ENCODE results near the gene SHFL.

The SHFL gene

GRCh38 chr19:10109528-10109927 is 23.4 kb downstream of the SHFL start:
- no peak for DNase-seq (ENCODE audit: low read depth)

DNA sequence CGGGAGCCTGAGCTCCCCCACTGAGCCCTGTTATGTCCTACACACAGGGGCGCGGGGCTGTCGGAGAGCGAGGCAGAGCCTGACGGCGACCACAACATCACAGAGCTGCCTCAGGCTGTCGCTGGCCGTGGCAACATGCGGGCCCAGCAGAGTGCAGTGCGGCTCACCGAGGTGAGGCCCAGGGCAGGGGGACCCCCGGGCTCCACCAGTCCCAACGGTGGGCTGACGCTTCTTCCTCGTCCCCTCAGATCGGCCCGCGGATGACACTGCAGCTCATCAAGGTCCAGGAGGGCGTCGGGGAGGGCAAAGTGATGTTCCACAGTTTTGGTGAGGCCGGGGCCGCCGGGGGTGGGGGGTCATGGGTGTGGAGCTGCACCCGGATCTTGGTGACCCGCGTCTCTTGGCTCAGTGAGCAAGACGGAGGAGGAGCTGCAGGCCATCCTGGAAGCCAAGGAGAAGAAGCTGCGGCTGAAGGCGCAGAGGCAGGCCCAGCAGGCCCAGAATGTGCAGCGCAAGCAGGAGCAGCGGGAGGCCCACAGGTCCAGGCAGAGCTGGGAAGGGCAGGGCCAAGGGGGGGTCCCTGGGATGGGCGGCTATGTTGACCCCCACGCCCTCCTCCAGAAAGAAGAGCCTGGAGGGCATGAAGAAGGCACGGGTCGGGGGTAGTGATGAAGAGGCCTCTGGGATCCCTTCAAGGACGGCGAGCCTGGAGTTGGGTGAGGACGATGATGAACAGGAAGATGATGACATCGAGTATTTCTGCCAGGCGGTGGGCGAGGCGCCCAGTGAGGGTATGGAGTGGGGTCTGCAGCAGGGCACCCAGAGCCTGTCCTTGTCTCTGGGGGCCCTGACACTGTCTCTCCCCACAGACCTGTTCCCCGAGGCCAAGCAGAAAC is 24.2 kb downstream of the SHFL start:
- DNase-seq (ENCODE audit: low read depth): no peak

DNA sequence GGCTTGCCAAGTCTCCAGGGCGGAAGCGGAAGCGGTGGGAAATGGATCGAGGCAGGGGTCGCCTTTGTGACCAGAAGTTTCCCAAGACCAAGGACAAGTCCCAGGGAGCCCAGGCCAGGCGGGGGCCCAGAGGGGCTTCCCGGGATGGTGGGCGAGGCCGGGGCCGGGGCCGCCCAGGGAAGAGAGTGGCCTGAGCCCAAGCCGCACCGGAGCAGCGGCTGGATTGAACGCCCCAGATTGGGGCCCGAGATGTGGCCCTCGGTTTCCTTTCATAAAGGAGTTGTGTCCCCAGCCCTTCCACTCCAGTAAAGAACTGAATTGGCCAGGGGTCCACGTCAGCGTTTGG is 24.8 kb downstream of the SHFL start:
- DNase-seq (ENCODE audit: low read depth): no peak

GRCh38 chr19:10111405-10111811 is 25.3 kb downstream of the SHFL start, which contains the start of gene P2RY11:
Gene P2RY11 (plus strand): TSS chr19:10111693. CDS start chr19:10111722, 29 bp downstream.
- no peak for DNase-seq (ENCODE audit: low read depth)

DNA sequence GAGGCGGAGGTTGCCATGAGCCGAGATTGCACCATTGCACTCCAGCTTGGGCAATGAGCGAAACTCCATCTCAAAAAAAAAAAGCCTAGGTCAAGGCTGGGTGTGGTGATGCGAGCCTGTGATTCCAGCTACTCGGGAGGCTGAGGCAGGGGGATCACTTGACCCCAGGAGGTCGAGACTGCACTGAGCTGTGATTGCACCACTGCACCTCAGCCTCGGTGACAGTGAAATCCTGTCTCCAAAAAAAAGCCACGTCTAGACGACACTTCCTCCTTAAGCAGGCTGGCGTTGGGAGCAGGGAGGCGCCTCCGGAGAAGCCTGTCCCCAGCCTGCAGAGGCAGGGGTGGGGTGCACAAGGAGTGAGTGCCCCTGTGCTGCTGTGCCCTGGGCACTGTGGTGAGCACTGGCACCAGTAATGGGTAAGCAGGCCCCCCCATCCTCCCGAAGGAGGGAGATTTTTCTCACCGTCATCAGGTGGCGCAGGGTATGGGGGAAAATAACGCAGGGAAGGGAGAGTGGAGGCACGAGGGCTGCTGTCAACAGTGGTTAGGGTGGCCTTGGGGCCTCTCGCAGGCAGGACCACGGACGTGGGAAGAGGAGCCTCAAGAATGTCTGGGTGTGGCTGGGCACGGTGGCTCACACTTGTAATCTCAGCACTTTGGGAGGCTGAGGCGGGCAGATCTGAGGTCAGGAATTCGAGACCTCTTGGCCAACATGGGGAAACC is 26.1 kb downstream of the SHFL start:
- peak; percentile 53 for DNase-seq (ENCODE audit: low read depth)

DNA sequence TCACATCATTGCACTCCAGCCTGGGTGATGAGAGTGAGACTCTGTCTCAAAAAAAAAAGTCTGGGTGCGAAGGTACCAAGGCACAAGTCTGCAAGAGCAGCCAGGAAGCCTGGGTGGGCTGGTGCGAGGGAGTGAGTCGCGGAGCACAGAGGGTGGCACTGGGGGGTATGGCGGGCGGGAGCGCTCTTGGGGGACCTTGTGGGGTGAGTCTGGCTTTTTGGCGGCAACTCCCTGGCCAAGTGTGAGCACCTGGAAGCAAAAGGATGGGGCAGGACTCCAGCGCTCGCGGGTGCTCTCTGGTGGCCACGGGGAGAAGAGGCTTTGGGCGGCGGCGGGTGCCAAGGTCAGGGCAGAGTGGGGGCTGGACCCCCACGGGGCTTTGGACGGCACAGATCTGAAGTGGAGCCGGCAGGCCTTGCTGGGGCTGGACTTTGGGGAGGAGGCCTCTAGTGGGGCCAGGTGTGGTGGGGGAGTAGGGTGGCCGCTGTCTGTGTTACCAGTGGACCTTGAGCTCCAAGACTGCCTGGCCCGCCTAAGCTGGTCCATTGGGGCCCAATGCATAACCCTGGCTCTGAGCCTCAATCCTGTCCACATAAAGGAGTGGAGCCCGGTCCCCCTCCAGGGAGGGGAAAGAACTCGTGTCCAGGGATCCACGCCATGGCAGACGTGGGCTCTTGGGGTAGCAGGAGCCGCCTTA is 26.9 kb downstream of the SHFL start:
- peak; percentile 59 for DNase-seq (ENCODE audit: low read depth)

- DNase-seq (ENCODE audit: low read depth): no peak
Observed at GRCh38 chr19:10113592-10113963, 27.5 kb downstream of the SHFL start.

DNA sequence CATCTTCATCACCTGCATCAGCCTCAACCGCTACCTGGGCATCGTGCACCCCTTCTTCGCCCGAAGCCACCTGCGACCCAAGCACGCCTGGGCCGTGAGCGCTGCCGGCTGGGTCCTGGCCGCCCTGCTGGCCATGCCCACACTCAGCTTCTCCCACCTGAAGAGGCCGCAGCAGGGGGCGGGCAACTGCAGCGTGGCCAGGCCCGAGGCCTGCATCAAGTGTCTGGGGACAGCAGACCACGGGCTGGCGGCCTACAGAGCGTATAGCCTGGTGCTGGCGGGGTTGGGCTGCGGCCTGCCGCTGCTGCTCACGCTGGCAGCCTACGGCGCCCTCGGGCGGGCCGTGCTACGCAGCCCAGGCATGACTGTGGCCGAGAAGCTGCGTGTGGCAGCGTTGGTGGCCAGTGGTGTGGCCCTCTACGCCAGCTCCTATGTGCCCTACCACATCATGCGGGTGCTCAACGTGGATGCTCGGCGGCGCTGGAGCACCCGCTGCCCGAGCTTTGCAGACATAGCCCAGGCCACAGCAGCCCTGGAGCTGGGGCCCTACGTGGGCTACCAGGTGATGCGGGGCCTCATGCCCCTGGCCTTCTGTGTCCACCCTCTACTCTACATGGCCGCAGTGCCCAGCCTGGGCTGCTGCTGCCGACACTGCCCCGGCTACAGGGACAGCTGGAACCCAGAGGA is 28.0 kb downstream of the SHFL start:
- DNase-seq (ENCODE audit: low read depth): no peak

GRCh38 chr19:10114651-10115391 is 28.7 kb downstream of the SHFL start:
- DNase-seq (ENCODE audit: low read depth): no peak

DNA sequence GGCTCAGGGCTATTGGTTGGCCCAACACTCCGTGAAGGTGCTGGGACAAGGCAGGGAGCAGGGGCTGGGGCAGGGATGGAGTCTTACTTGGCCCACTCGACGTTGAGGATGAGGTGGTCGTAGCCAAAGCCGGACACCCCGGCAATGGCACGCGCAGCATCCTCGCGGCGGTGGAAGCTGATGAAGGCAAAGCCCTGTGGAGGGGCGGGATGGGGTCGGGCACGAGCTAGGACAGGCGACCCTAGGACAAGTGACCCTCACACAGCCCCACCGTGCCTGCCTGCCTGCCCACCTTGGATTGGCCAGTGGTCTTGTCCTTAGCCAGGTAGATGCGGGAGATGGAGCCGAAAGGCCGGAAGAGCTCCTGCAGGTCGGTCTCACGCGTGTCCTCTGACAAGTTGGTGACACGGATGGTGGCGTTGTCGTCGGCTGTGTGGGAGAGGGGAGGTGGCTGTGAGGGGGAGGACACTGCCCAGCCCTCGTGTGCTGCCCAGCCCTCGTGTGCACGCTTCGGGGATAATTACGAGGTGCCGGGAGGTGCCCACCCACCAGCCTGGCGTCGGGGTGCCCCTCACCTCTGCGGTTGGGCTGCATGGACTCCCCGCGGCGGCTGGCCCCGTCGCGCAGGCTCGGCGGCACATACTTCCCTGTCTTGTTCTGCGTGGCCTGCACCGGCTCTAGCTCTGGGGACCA is 29.4 kb downstream of the SHFL start:
- no peak for DNase-seq (ENCODE audit: low read depth)

DNA sequence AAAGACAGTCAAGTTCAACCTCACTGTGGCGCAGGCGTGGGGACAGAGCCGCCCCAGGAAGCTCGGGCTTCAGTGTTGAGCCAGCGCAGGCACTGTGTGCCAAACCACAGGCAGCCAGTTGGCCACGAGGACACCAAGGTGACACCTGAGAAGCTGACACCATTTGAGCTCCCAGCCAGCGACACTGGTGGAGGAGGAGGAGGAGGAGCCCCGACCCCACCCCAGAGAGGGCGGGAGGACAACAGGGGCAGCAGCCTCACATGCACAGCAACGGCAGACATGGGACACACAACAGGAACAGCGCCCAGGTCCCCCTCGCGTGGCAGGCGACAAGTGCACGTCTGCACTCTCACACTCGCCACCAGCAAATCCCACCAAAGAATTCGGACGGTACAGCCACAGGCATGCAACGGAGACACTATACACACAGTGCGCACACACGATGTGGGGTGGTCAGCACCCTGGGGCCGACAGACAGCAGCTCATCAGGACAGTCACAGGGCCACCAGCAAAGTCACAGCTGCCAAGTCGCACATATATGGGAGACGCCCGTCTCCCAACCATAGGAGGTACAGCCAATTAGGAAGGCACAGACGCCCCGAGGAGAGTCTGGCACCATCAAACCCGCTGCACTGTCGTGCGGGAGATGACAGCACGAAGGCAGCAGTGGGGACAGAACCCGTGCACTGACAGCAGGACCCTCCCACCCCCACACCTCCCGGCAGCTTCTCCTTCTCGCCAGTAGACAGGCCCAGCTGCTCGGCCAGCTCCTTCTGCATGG is 30.2 kb downstream of the SHFL start:
- no peak for DNase-seq (ENCODE audit: low read depth)

DNA sequence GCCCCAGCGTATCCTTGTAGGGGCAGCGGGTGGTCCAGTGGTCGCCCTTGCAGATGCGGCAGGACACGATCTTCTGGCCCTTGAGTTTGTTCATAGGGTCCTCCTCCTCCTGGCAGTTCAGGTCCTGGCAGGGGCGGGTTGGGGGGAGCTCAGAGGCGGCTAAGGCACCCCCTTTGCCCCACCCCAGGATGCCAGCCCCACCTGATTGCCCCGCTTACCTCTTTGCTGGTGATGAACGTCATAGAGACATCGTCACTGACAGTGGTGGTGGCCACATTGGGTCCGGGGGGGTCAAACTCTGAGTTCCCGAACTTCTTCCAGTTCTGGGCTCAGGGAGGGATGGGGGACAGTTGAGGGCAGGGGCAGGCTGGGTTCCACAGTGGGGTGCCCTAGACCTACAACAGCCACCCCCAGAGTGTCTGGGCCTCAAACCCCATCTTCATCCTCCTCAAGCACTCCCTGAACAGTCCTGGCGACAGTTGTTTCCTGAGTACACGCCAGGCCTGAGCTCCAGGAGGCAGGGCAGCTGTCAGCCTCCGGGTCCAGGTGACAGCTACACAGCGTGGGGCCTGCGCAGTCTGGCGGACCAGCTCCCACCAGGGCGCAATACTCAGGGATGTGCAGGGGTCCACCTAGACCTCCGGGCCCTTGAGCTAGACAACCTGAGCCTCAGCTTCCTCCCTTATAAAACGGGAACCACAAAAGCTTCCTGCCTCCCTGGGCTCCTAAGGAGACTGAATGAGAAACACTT is 30.9 kb downstream of the SHFL start:
- no peak for DNase-seq (ENCODE audit: low read depth)

GRCh38 chr19:10118960-10119359 is 32.8 kb downstream of the SHFL start:
- no peak for DNase-seq (ENCODE audit: low read depth)

DNA sequence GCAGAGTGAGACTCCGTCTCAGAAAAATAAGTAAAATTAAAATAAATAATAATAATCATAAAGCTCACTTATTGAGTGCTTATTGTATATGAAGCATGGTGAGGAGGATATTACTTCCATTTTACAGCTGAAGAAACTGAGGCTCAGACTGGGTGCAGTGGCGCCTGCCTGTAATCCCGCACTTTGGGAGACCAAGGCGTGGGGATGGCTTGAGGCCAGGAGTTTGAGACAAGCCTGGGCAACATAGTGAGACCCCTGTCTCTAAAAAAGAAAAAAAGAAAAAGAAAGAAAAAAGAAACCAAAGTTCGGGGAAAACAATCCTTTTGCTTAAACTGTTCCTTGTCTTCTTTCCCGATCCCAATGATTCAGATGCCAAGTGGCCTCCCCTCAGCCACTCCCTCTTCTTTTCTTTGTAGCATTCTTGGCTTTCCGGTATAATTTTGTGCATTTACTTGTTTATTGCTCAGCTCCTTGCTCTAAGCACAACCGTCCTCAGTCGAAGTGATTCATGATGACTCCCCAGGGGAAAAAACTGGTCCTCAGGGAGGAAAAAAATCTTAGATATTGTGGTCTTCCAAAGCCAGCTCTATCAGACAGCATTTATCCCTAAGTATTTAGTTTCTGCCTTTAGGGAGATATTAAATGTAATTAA is 34.5 kb downstream of the SHFL start:
- no peak for DNase-seq (ENCODE audit: low read depth)

GRCh38 chr19:10122045-10122444 is 35.9 kb downstream of the SHFL start:
- no peak for DNase-seq (ENCODE audit: low read depth)

DNA sequence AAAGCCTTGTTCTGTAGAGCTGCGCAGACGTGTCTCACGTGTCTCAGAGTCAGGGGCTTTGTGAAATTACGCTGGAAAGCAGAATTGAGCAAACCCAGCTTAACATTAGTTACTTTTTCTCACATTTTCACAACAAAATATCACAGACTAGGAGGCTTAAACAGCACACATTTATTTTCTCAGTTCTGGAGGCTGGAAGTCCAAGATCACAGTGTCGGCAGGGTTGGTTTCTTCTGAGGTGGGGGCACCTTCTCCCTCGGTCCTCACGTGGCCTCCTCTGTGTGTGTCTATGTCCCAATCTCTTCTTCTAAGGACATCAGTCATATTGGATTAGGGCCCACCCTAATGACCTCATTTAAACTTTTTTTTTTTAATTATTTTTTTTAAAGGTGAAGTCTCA is 38.3 kb downstream of the SHFL start:
- no peak for DNase-seq (ENCODE audit: low read depth)

DNA sequence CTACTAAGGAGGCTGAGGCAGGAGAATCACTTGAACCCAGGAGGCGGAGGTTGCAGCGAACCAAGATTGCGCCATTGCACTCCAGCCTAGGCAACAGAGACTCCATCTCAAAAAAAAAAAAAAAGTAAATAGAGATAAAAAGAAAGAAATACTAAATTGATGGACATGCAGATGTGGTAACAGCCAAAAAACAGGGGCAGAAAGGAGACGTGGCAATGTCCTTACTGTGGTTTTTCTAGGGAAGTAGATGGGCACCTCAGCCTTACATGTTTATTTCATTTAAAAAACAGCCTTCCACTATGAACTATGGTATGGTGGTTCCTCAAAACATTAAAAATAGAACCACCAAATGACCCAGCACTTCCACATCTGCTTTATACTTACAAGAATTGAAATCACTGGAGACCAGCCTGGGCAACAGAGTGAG is 40.1 kb downstream of the SHFL start:
- no peak for DNase-seq (ENCODE audit: low read depth)

GRCh38 chr19:10132905-10133304 is 46.8 kb downstream of the SHFL start:
- DNase-seq (ENCODE audit: low read depth): no peak

DNA sequence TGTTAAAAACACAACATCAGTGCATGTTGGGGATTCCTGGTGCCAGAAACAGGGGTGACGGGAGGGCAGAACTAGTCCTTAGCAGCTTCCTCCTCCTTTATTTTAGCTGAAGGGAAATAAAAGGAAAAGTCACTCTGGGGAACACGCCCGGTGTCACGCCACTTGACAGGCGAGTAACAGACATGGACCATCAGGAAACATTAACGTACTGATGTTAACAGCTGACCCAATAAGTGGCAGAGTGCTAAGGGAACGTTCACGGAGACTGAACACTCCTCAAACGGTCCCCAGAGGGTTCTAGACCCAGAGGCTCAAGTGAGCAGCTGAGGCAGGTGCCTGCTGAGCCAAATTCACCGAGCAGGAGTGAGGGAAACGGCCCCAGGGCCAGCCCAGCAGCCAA is 47.5 kb downstream of the SHFL start:
- no peak for DNase-seq (ENCODE audit: low read depth)
